ENCODE data around the gene ACKR4.

DNA sequence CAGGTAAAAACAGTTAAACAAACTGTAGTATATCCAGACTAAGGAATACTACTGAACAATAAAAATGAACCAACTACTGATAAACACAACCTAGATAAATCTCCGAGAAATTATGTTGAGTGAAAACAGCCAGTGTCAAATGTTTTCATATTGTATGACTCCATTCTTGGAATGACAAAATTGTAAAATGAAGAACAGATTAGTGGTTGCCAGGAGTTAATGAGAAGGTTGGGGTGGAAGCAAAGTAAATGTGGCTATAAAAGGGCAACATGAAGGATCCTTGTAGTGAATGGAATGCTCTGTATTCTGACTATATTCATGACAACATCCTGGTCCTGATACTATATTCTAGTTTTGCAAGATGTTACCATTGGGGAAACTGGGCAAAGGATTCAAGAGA lies 27.5 kb upstream of the ACKR4 start:
- TF ChIP-seq TEAD4 (CRISPR knock-in tag; IDR thresholded peaks at IDR 0.05) (no peak), CTCF (IDR thresholded peaks at IDR 0.05) (no peak)
